Heart left ventricle (tissue), 16 donors: ENCODE measurements around the gene PIP5K1C. TPM values are rescaled to one million over a fixed set of nuclear protein-coding genes. Genes with fewer than 3 reads are reported as not detected.

Experiments used
- ATAC-seq, 4 donors: fragments of 200-7000 bp; cut with Tn5 transposase; one replicate each; pipeline ENCODE4 v1.9.1; 2020 to 2022; ENCODE audit warnings: moderate library complexity in 4 of 4, mild to moderate bottlenecking in 3 of 4, moderate number of reproducible peaks in 1 of 4
- DNase-seq, 5 donors: peaks; one replicate each; pipeline ENCODE4 v3.0.0-alpha.2; 2020
- H3K27ac ChIP-seq, 12 donors: fragments of 200-600 bp; sonication (generic) in 4 of 12; one replicate each; pipeline versions ENCODE4 v1.5.0 to v1.8.0; 2016 to 2022; ENCODE audit warnings: mild to moderate bottlenecking in 2 of 12
- H3K27me3 ChIP-seq, 9 donors: fragments of 200-600 bp; sonication (generic) in 2 of 9; one replicate each; pipeline versions ENCODE4 v1.5.1 to v1.8.0; 2016 to 2022; ENCODE audit warnings: mild to moderate bottlenecking in 3 of 9
- H3K36me3 ChIP-seq, 9 donors: fragments of 200-600 bp; sonication (generic) in 2 of 9; one replicate each; pipeline versions ENCODE4 v1.5.0 to v1.8.0; 2018 to 2022; ENCODE audit warnings: mild to moderate bottlenecking in 2 of 9
- H3K4me1 ChIP-seq, 12 donors: fragments of 200-600 bp; sonication (generic) in 4 of 12; one replicate each; pipeline versions ENCODE4 v1.5.0 to v1.8.0; 2016 to 2022; ENCODE audit warnings: mild to moderate bottlenecking in 3 of 12
- H3K4me3 ChIP-seq, 12 donors: fragments of 200-600 bp; sonication (generic) in 4 of 12; one replicate each; pipeline versions ENCODE4 v1.5.0 to v1.8.0; 2017 to 2022; ENCODE audit warnings: mild to moderate bottlenecking in 9 of 12, moderate library complexity in 4 of 12
- H3K9me3 ChIP-seq, 12 donors: fragments of 200-600 bp; sonication (generic) in 4 of 12; one replicate each; pipeline versions ENCODE4 v1.5.0 to v1.8.0; 2016 to 2022; ENCODE audit warnings: mild to moderate bottlenecking in 1 of 12
- CTCF ChIP-seq, 12 donors: fragments of 200-600 bp; sonication (generic) in 4 of 12; IDR thresholded peaks; one replicate each; pipeline versions ENCODE4 v1.5.0 to v1.8.0; 2018 to 2022; ENCODE audit warnings: antibody characterized with exemption in 12 of 12, mild to moderate bottlenecking in 5 of 12
- POLR2A ChIP-seq, 2 donors: fragments of 450-650 bp; IDR thresholded peaks; one replicate each; pipeline ENCODE4 v1.6.1; 2017; ENCODE audit warnings: antibody characterized with exemption in 2 of 2, mild to moderate bottlenecking in 2 of 2, moderate library complexity in 2 of 2
- WGBS, 4 donors: extraction: QIAGEN DNeasy Blood & Tissue Kit in 2 of 4; methylation state at CpG; one replicate each; pipeline versions ENCODE4 v1.1.5 to v1.1.7; 2013 to 2018; 5-methylcytosine and 5-hydroxymethylcytosine counted together
- intact Hi-C, 10 donors: fragments of 100-400 bp; cut with DNase I; formaldehyde crosslinking; loops; one replicate each; pipeline versions ENCODE4 v1.11.1 to v1.14.2; 2022
- polyA plus RNA-seq, 2 donors: library from polyadenylated mRNA; stranded (reverse); fragments of 200-250 nt; gene quantifications; one replicate each; pipeline ENCODE4 v1.2.3, GENCODE V29; 2013
- total RNA-seq, 9 donors: library from RNA; depleted of rRNA in 2 of 9; stranded (reverse); fragments of >200 nt in 2 of 9; fragmentation: NEBNext Ultra II Directional in 3 of 9; extraction: Animal tissue kit (Norgen Biotek cat#: 25700) in 3 of 9; gene quantifications; one replicate each; pipeline versions ENCODE4 v1.1.0 to v1.2.4, GENCODE V29; 2016 to 2023
- donor health status: ischemic (EF 13 %, LVEDD 7.1; RV severe dilation, severe dysfunction).
- donor health status: healthy with polysubstance abuse.
- donor health status: DM: no; HTN: yes; CAD: no.
- donor health status: DM: no; HTN: no; CAD: no.
- donor health status: ischemic (EF 25% LVEDD 6.9; RV normal size, moderate dysfunction).
- donor health status: ischemic (EF 25% LVEDD 5.7; RV mildly dilated, moderate dysfunction).
- donor health status: healthy.
- donor health status: DM: yes; HTN: yes; CAD: no.
- donor health status: ischemic (EF 35%, LVEDD 5.7; RV mildly dilated, moderate dysfunction).
- donor health status: nonischemic (EF 11% LVEDD 7.7; RV severe dilation, severe dysfunction).
- donor health status: DM: yes; HTN: yes; CAD: no.
- donor health status: PGD.
- donor health status: ischemic (EF 29% LVEDD 5.4; RV normal size, mild dysfunction).
- donor health status: nonischemic (EF 23%, LVEDD 6.1; RV moderate dilation, normal function).

PIP5K1C gene
- total and polyA plus RNA-seq, 11 donors = 23.9 to 56.6 (median 36.3) TPM

DNA sequence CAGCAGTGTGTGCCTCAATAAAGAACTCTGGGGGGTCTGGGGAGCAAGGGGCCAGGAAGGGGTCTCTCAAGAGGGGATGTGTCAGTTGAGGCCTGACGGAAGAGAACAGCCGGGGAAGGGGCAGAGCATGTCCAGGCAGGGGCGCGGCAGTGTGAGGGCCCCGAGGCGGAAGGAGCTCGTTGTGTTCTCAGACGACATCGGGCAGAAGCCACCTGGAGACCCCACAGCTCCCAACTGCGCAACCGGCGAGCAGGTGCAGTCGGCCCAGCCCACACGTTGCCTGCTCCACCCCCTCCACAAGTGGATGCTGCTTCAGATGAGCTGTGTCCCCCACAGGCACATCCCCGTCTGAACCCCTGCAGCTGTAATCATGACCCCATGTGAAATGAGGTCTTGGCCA lies 78.6 kb downstream of the PIP5K1C start:
- peaks cover 0 to 52% (median 19%) of the 10 kb centered on the region in 9 donors for H3K36me3 ChIP-seq
- peaks cover 0 to 39% (median 19%) of the 10 kb centered on the region in 12 donors for H3K4me1 ChIP-seq
- intact Hi-C loops = no loop called here
- 94 to 96% (median 95%) methylated on average over 13 to 15 of the region's 15 CpGs for WGBS, 4 donors
- ATAC-seq (no peak), DNase-seq (no peak)
- H3K4me3 ChIP-seq = no peak overlapping the region
- H3K27me3 ChIP-seq = no peaks in the 10 kb centered on the region
- H3K9me3 ChIP-seq = no peaks in the 10 kb centered on the region
- no peak overlapping the region for H3K27ac ChIP-seq
- TF ChIP-seq POLR2A (IDR thresholded peaks at IDR 0.05) = no peak
- TF ChIP-seq CTCF (IDR thresholded peaks at IDR 0.05) = no peak

- DNase-seq (no peak), ATAC-seq (no peak)
- Histone ChIP-seq H3K9me3 (no peaks in the 10 kb centered on the region), H3K27ac (no peak overlapping the region), H3K36me3 (peaks cover 0 to 59% (median 21%) of the 10 kb centered on the region in 9 donors), H3K27me3 (no peaks in the 10 kb centered on the region), H3K4me3 (no peak overlapping the region), H3K4me1 (peaks cover 0 to 38% (median 18%) of the 10 kb centered on the region in 12 donors)
- intact Hi-C loops = no loop called here
- TF ChIP-seq CTCF (IDR thresholded peaks at IDR 0.05) (no peak), POLR2A (IDR thresholded peaks at IDR 0.05) (no peak)
- WGBS, 4 donors = 88 to 90% (median 88%) methylated on average over 22 to 24 of the region's 24 CpGs
These were observed 79.3 kb downstream of the PIP5K1C start for GRCh38 chr19:3620817-3621547.

- Histone ChIP-seq H3K36me3 (peaks cover 0 to 66% (median 25%) of the 10 kb centered on the region in 9 donors), H3K27ac (no peak overlapping the region), H3K27me3 (no peaks in the 10 kb centered on the region), H3K4me1 (peaks cover 0 to 31% (median 11%) of the 10 kb centered on the region in 12 donors), H3K4me3 (no peak overlapping the region), H3K9me3 (no peaks in the 10 kb centered on the region)
- intact Hi-C loops = no loop called here
- DNase-seq (no peak), ATAC-seq (no peak)
- no peak for TF ChIP-seq POLR2A (IDR thresholded peaks at IDR 0.05)
- no peak for TF ChIP-seq CTCF (IDR thresholded peaks at IDR 0.05)
- 83 to 88% (median 85%) methylated on average over 14 to 19 of the region's 19 CpGs for WGBS, 4 donors
These were observed 80.0 kb downstream of the PIP5K1C start for GRCh38 chr19:3620145-3620816.

DNA sequence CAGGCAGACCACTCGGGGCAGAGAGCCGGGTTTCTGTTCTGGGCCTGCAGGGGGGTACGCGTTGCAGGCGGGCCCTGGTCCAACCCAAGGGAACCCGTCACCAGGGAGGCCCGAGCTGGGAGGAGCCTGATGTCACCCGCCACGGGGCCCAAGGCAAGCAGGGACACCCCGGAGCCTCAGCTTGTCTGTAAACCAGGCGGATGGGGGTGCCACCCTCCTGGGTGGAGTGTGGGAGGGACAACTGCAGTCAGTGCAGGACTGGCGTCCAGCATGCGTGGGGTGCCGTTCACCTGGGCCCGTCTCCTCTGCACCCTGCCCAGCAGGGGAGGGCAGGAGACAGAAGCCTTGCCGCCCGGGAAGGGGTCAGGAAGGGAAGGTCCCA lies 80.6 kb downstream of the PIP5K1C start:
- intact Hi-C loops = loop anchor here in 9 of 10 donors (2.0 to 10.0 kb wide), 10 partner anchors 33 to 317 kb away; partner anchors contain the start of genes MFSD12 (in 3 of the 9), GIPC3 (in 1 of the 9) and HMG20B (in 1 of the 9)
- Histone ChIP-seq H3K27me3 (no peaks in the 10 kb centered on the region), H3K27ac (no peak overlapping the region), H3K4me3 (no peak overlapping the region), H3K9me3 (no peaks in the 10 kb centered on the region), H3K36me3 (peaks cover 0 to 67% (median 25%) of the 10 kb centered on the region in 9 donors), H3K4me1 (peaks cover 0 to 24% (median 7%) of the 10 kb centered on the region in 12 donors)
- ATAC-seq = no peak
- 89 to 92% (median 91%) methylated on average over 8 to 17 of the region's 17 CpGs for WGBS, 4 donors
- TF ChIP-seq CTCF (IDR thresholded peaks at IDR 0.05) = no peak
- DNase-seq = no peak
